IMR-90 (cell line): ENCODE measurements around the gene OSCAR. TPM values are rescaled to one million over a fixed set of nuclear protein-coding genes. Genes with fewer than 3 reads are reported as not detected.

Source experiments
- ATAC-seq: fragments of 200-7000 bp; cut with Tn5 transposase; 2 replicates; pipeline ENCODE4 v1.9.1; 2020; ENCODE audit warnings: low read depth, mild to moderate bottlenecking, moderate library complexity
- BruUV-seq: library from RNA; stranded (reverse); fragments of 400-500 nt; replicated peaks from 2 replicates; lab custom pipeline; 2021; lab: Mats Ljungman, UMichigan
- CTCF ChIA-PET: fragments of 300-600 bp; formaldehyde crosslinking; extraction: SDS; loops from one replicate; lab custom pipeline; 2021; ENCODE audit warnings: antibody characterized with exemption; lab: Yijun Ruan, JAX
- POLR2A ChIA-PET: fragments of 300-600 bp; sonication (Branson Sonifier 250); formaldehyde crosslinking; loops from one replicate; lab custom pipeline; 2022; ENCODE audit warnings: antibody characterized with exemption; ENCODE audit not compliant: unreplicated experiment; lab: Charles Lee
- DNase-seq: peaks from one replicate; pipeline ENCODE4 v3.0.0; 2013
- H2AFZ ChIP-seq: replicated peaks from 2 replicates; pipeline ENCODE3; 2013; ENCODE audit warnings: low read length, mild to moderate bottlenecking; ENCODE audit not compliant: poor library complexity
- H2AK5ac ChIP-seq: 2 replicates; pipeline ENCODE4 v1.6.1; 2013; ENCODE audit warnings: low read depth, low read length, inconsistent platforms
- H2AK9ac ChIP-seq: replicated peaks from 2 replicates; pipeline ENCODE3; 2013; ENCODE audit warnings: mild to moderate bottlenecking, low read depth, low read length, moderate library complexity; ENCODE audit not compliant: poor library complexity
- H2BK120ac ChIP-seq: 2 replicates; pipeline ENCODE4 v1.6.1; 2013; ENCODE audit warnings: low read depth, low read length, inconsistent platforms
- H2BK15ac ChIP-seq: 3 replicates; pipeline ENCODE4 v1.6.1; 2013; ENCODE audit warnings: low read depth, low read length, inconsistent platforms
- H2BK20ac ChIP-seq: 2 replicates; pipeline ENCODE4 v1.6.1; 2013; ENCODE audit warnings: low read depth, mild to moderate bottlenecking, inconsistent platforms, low read length, moderate library complexity
- H2BK5ac ChIP-seq: 2 replicates; pipeline ENCODE4 v1.6.1; 2013; ENCODE audit warnings: mild to moderate bottlenecking, low read depth, low read length, inconsistent platforms; ENCODE audit not compliant: poor library complexity, severe bottlenecking
- H3K14ac ChIP-seq: replicated peaks from 2 replicates; pipeline ENCODE4 v1.6.1; 2013; ENCODE audit warnings: low read depth, low read length, inconsistent platforms
- H3K18ac ChIP-seq: 2 replicates; pipeline ENCODE4 v1.6.1; 2013; ENCODE audit warnings: low read depth, low read length, control low read depth
- H3K23ac ChIP-seq: 2 replicates; pipeline ENCODE4 v1.6.1; 2013; ENCODE audit warnings: low read depth, low read length, inconsistent platforms
- H3K27ac ChIP-seq: 2 replicates; pipeline ENCODE4 v1.5.1; 2013; ENCODE audit warnings: mild to moderate bottlenecking, control low read depth, low read length; ENCODE audit not compliant: insufficient read depth
- H3K27me3 ChIP-seq: 2 replicates; pipeline ENCODE4 v1.6.1; 2013; ENCODE audit warnings: low read length; ENCODE audit not compliant: control insufficient read depth, insufficient read depth
- H3K36me3 ChIP-seq: 2 replicates; pipeline ENCODE4 v1.6.1; 2013; ENCODE audit warnings: low read length, mixed read lengths; ENCODE audit not compliant: control insufficient read depth, insufficient read depth
- H3K4ac ChIP-seq: 2 replicates; pipeline ENCODE4 v1.6.1; 2013; ENCODE audit warnings: low read depth, low read length, inconsistent platforms
- H3K4me1 ChIP-seq: 2 replicates; pipeline ENCODE4 v1.6.1; 2013; ENCODE audit warnings: low read length, mixed read lengths; ENCODE audit not compliant: control insufficient read depth, insufficient read depth
- H3K4me2 ChIP-seq: 2 replicates; pipeline ENCODE4 v1.6.1; 2013; ENCODE audit warnings: low read depth, mild to moderate bottlenecking, control low read depth, low read length, moderate library complexity
- H3K4me3 ChIP-seq: 2 replicates; pipeline ENCODE4 v1.5.1; 2013; ENCODE audit warnings: low read depth, mild to moderate bottlenecking, control low read depth, low read length, moderate library complexity; ENCODE audit not compliant: insufficient read depth
- H3K56ac ChIP-seq: 2 replicates; pipeline ENCODE4 v1.6.1; 2013; ENCODE audit warnings: low read length, inconsistent platforms; ENCODE audit not compliant: insufficient read depth; ENCODE audit errors: extremely low read depth
- H3K79me1 ChIP-seq, 2 experiments: 2 replicates each; pipeline ENCODE4 v1.6.1; 2013; ENCODE audit warnings: low read length in 2 of 2, inconsistent platforms in 1 of 2, low read depth in 1 of 2
- H3K9ac ChIP-seq: 2 replicates; pipeline ENCODE4 v1.6.1; 2013; ENCODE audit warnings: low read depth, low read length, control low read depth
- H3K9me1 ChIP-seq: 2 replicates; pipeline ENCODE4 v1.6.1; 2013; ENCODE audit warnings: low read length, inconsistent platforms; ENCODE audit not compliant: insufficient read depth
- H3K9me3 ChIP-seq: 2 replicates; pipeline ENCODE4 v1.6.1; 2013; ENCODE audit warnings: low read length; ENCODE audit not compliant: control insufficient read depth, insufficient read depth
- H4K20me1 ChIP-seq: 2 replicates; pipeline ENCODE4 v1.6.1; 2013; ENCODE audit warnings: low read length, inconsistent platforms; ENCODE audit not compliant: insufficient read depth
- H4K5ac ChIP-seq: 2 replicates; pipeline ENCODE4 v1.6.1; 2013; ENCODE audit warnings: mild to moderate bottlenecking, low read depth, low read length, control low read depth
- H4K8ac ChIP-seq, 2 experiments: 2 replicates each; pipeline ENCODE4 v1.6.1; 2013; ENCODE audit warnings: low read depth in 2 of 2, low read length in 2 of 2, control low read depth in 1 of 2, inconsistent platforms in 1 of 2
- H4K91ac ChIP-seq: 2 replicates; pipeline ENCODE4 v1.6.1; 2013; ENCODE audit warnings: low read depth, low read length, inconsistent platforms; ENCODE audit not compliant: insufficient read depth
- CEBPB ChIP-seq: IDR thresholded peaks from 2 replicates; pipeline ENCODE4 v1.6.1; 2012; ENCODE audit warnings: low read depth, low read length, improper control_type of control experiment
- CHD1 ChIP-seq: IDR thresholded peaks from 2 replicates; pipeline ENCODE4 v1.6.1; 2012; ENCODE audit warnings: low read depth, low read length, improper control_type of control experiment
- MAFK ChIP-seq: IDR thresholded peaks from 2 replicates; pipeline ENCODE4 v1.6.1; 2012; ENCODE audit warnings: low read depth, low read length, improper control_type of control experiment
- MAZ ChIP-seq: IDR thresholded peaks from 2 replicates; pipeline ENCODE4 v1.6.1; 2012; ENCODE audit warnings: low read depth, mild to moderate bottlenecking, low read length, improper control_type of control experiment, moderate library complexity, borderline replicate concordance
- MXI1 ChIP-seq: IDR thresholded peaks from 2 replicates; pipeline ENCODE4 v1.6.1; 2012; ENCODE audit warnings: low read depth, mild to moderate bottlenecking, low read length, moderate library complexity, borderline replicate concordance
- NFE2L2 ChIP-seq: fragments of 150-350 bp; IDR thresholded peaks from 2 replicates; pipeline ENCODE4 v1.6.1; 2016; ENCODE audit warnings: low read depth, mild to moderate bottlenecking, low read length
- POLR2A ChIP-seq: IDR thresholded peaks from 2 replicates; pipeline ENCODE4 v1.6.1; 2012; ENCODE audit warnings: mild to moderate bottlenecking, low read depth, low read length
- WGBS, 2 experiments: methylation state at CpG; one replicate each; pipeline versions ENCODE4 v1.1.5 to v1.1.7; 2013; ENCODE audit warnings: missing lambda C conversion rate in 2 of 2; ENCODE audit not compliant: insufficient read length in 1 of 2; ENCODE audit errors: extremely low coverage in 2 of 2; 5-methylcytosine and 5-hydroxymethylcytosine counted together
- dilution Hi-C: fragments of 300-500 bp; cut with HindIII; formaldehyde crosslinking; loops from one replicate; pipeline ENCODE4 v1.14.3; 2018; ENCODE audit warnings: low sequenced_read_pairs; ENCODE audit not compliant: unreplicated experiment
- in situ Hi-C: fragments of 300-500 bp; cut with MboI; formaldehyde crosslinking; loops from 3 replicates; pipeline ENCODE4 v1.14.3; 2019; ENCODE audit warnings: low sequenced_read_pairs, inconsistent platforms, mixed read lengths
- intact Hi-C: fragments of 100-400 bp; cut with micrococcal nuclease; formaldehyde crosslinking; loops from 2 replicates; pipeline ENCODE4 v1.10.0; 2022
- polyA plus RNA-seq, 3 experiments: library from polyadenylated mRNA; depleted of rRNA; stranded (reverse); fragments of >200 nt; gene quantifications; 2 replicates each; pipeline ENCODE4 v1.2.3, GENCODE V29; 2012; ENCODE audit warnings: low replicate concordance in 1 of 3
- total RNA-seq: library from RNA; depleted of rRNA; stranded (reverse); fragments of >200 nt; gene quantifications from 2 replicates; pipeline ENCODE4 v1.2.3, GENCODE V29; 2012
- TF ChIP-seq, protein P1 (sequence below): fragments of 150-350 bp; IDR thresholded peaks from 2 replicates; pipeline ENCODE4 v1.6.1; 2016; ENCODE audit warnings: low read depth, mild to moderate bottlenecking, low read length, moderate library complexity, borderline replicate concordance
- TF ChIP-seq, protein P2 (sequence below): conservative IDR thresholded peaks from 2 replicates; pipeline ENCODE4 v1.5.1; 2012; ENCODE audit warnings: mild to moderate bottlenecking, low read depth, low read length, improper control_type of control experiment

OSCAR gene
- total and polyA plus RNA-seq, 2 of the 4 experiments (the other 2 are of a cell fraction) = 0.15 TPM; not detected in 1

DNA sequence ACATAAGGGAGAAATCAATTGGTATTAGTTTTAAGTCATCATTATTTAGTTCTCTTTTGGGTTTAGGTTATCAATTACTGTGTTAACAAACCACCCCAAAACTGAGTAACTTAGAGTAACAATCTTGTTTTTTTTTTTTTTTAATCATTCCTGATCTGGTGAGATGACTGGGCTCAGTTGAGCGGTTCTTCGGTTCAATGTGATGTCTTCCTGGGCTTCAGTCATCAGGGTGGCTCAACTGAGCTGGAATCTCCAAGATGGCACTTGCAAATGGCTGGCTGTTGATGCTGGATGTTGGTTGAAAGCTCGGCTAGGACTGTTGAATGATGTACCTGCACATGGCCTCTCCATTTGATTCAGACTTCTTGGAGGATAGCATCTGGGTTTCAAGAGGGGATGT is 16.2 kb downstream of the OSCAR start:
- Histone ChIP-seq H3K4me1 (no peaks in the 10 kb centered on the region), H3K27ac (no peak overlapping the region), H2AK5ac (no peak overlapping the region), H3K23ac (no peak overlapping the region), H3K4ac (no peak overlapping the region), H3K18ac (no peak overlapping the region), H3K9me3 (peaks cover 6% of the 10 kb centered on the region; the same call in 1 of the 2 replicates), H3K4me2 (no peak overlapping the region), H3K79me1 (no peaks in the 10 kb centered on the region), H3K4me3 (no peak overlapping the region), H2BK20ac (no peak overlapping the region), H3K9ac (no peak overlapping the region), H2AFZ (no peak overlapping the region), H3K9me1 (no peaks in the 10 kb centered on the region), H2AK9ac (no peak overlapping the region), H3K36me3 (no peaks in the 10 kb centered on the region), H4K20me1 (no peaks in the 10 kb centered on the region), H3K56ac (no peak overlapping the region), H2BK15ac (no peak overlapping the region), H4K8ac (no peak overlapping the region), H2BK120ac (no peak overlapping the region), H2BK5ac (no peak overlapping the region), H3K27me3 (no peaks in the 10 kb centered on the region), H3K14ac (no peak overlapping the region), H4K5ac (no peak overlapping the region), H4K91ac (no peak overlapping the region)
- TF ChIP-seq, protein P1, sequence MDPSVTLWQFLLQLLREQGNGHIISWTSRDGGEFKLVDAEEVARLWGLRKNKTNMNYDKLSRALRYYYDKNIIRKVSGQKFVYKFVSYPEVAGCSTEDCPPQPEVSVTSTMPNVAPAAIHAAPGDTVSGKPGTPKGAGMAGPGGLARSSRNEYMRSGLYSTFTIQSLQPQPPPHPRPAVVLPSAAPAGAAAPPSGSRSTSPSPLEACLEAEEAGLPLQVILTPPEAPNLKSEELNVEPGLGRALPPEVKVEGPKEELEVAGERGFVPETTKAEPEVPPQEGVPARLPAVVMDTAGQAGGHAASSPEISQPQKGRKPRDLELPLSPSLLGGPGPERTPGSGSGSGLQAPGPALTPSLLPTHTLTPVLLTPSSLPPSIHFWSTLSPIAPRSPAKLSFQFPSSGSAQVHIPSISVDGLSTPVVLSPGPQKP = no peak
- TF ChIP-seq POLR2A (no peak), MAFK (no peak), MXI1 (no peak), CHD1 (no peak), CEBPB (no peak), MAZ (no peak), NFE2L2 (no peak)
- TF ChIP-seq, protein P2, sequence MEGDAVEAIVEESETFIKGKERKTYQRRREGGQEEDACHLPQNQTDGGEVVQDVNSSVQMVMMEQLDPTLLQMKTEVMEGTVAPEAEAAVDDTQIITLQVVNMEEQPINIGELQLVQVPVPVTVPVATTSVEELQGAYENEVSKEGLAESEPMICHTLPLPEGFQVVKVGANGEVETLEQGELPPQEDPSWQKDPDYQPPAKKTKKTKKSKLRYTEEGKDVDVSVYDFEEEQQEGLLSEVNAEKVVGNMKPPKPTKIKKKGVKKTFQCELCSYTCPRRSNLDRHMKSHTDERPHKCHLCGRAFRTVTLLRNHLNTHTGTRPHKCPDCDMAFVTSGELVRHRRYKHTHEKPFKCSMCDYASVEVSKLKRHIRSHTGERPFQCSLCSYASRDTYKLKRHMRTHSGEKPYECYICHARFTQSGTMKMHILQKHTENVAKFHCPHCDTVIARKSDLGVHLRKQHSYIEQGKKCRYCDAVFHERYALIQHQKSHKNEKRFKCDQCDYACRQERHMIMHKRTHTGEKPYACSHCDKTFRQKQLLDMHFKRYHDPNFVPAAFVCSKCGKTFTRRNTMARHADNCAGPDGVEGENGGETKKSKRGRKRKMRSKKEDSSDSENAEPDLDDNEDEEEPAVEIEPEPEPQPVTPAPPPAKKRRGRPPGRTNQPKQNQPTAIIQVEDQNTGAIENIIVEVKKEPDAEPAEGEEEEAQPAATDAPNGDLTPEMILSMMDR = no peak
- no CpG with 5 or more reads among the region's 3 CpGs for WGBS, 2 experiments
- in situ Hi-C loops = no loop called here
- ATAC-seq (no peak), DNase-seq (no peak)
- BruUV-seq = no TSS peak
- intact Hi-C loops = no loop called here
- POLR2A ChIA-PET = no interaction called here
- dilution Hi-C loops = no loop called here
- CTCF ChIA-PET = no interaction called here
